OCI-LY7 (cell line): Measurements from ENCODE around the gene LPIN3.

Source experiments
- CTCF ChIP-seq: fragments of 200-600 bp; sonication (generic); conservative IDR thresholded peaks from 2 replicates; pipeline ENCODE4 v1.5.1; 2014; ENCODE audit warnings: mild to moderate bottlenecking, antibody characterized with exemption, low read length, moderate library complexity, mixed read lengths
- EZH2phosphoT487 ChIP-seq: fragments of 200-600 bp; sonication (generic); IDR thresholded peaks from 2 replicates; pipeline ENCODE4 v1.6.1; 2018; ENCODE audit warnings: low read depth, borderline replicate concordance, mild to moderate bottlenecking, mixed run types, antibody characterized with exemption, low read length, moderate library complexity, mixed read lengths

- TF ChIP-seq CTCF (no peak), EZH2phosphoT487 (no peak)
Measured at GRCh38 chr20:41308290-41308711, 32.3 kb upstream of the LPIN3 start.
